ENCODE data around the gene LCN10. TPM values are rescaled to one million over a fixed set of nuclear protein-coding genes. Genes with fewer than 3 reads are reported as not detected.

The LCN10 gene
- total RNA-seq, 3 donors from 2014 or later (not counting 1 experiment from before 2014, with no cell fraction given) = not detected

- Mint-ChIP-seq H3K36me3 (no peaks in the 10 kb centered on the region), H3K27me3 (ENCODE audit: low read depth in 2 of 2) (peaks cover 0 to 5% of the 10 kb centered on the region in 2 donors), H3K9me3 (no peaks in the 10 kb centered on the region), H3K4me1 (no peaks in the 10 kb centered on the region), H3K27ac (no peak overlapping the region), H3K4me3 (no peak overlapping the region)
- peaks cover 15% of the 10 kb centered on the region for H3K4me1 ChIP-seq (ENCODE audit: control insufficient read depth, insufficient read depth, low read length)
- TF ChIP-seq, protein P1, sequence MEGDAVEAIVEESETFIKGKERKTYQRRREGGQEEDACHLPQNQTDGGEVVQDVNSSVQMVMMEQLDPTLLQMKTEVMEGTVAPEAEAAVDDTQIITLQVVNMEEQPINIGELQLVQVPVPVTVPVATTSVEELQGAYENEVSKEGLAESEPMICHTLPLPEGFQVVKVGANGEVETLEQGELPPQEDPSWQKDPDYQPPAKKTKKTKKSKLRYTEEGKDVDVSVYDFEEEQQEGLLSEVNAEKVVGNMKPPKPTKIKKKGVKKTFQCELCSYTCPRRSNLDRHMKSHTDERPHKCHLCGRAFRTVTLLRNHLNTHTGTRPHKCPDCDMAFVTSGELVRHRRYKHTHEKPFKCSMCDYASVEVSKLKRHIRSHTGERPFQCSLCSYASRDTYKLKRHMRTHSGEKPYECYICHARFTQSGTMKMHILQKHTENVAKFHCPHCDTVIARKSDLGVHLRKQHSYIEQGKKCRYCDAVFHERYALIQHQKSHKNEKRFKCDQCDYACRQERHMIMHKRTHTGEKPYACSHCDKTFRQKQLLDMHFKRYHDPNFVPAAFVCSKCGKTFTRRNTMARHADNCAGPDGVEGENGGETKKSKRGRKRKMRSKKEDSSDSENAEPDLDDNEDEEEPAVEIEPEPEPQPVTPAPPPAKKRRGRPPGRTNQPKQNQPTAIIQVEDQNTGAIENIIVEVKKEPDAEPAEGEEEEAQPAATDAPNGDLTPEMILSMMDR (IDR thresholded peaks at IDR 0.05) = no peak
- no peaks in the 10 kb centered on the region for H3K27me3 ChIP-seq (ENCODE audit: control insufficient read depth, insufficient read depth, low read length)
- 81% methylated on average over 25 of the region's 25 CpGs for WGBS (ENCODE audit: insufficient coverage)
- H3K9me3 ChIP-seq (ENCODE audit: control insufficient read depth, insufficient read depth, low read length) = no peaks in the 10 kb centered on the region
- intact Hi-C loops (cut with micrococcal nuclease) = no loop called here
- H3K27ac ChIP-seq (ENCODE audit: low read length) = no peak overlapping the region
- H3K4me3 ChIP-seq (ENCODE audit: low read length) = no peak overlapping the region
- ATAC-seq = no peak
- H3K36me3 ChIP-seq (ENCODE audit: control insufficient read depth, insufficient read depth, low read length) = no peaks in the 10 kb centered on the region
- DNase-seq = no peak
Observed at GRCh38 chr9:136760424-136760823, 17.7 kb upstream of the LCN10 start.

DNA sequence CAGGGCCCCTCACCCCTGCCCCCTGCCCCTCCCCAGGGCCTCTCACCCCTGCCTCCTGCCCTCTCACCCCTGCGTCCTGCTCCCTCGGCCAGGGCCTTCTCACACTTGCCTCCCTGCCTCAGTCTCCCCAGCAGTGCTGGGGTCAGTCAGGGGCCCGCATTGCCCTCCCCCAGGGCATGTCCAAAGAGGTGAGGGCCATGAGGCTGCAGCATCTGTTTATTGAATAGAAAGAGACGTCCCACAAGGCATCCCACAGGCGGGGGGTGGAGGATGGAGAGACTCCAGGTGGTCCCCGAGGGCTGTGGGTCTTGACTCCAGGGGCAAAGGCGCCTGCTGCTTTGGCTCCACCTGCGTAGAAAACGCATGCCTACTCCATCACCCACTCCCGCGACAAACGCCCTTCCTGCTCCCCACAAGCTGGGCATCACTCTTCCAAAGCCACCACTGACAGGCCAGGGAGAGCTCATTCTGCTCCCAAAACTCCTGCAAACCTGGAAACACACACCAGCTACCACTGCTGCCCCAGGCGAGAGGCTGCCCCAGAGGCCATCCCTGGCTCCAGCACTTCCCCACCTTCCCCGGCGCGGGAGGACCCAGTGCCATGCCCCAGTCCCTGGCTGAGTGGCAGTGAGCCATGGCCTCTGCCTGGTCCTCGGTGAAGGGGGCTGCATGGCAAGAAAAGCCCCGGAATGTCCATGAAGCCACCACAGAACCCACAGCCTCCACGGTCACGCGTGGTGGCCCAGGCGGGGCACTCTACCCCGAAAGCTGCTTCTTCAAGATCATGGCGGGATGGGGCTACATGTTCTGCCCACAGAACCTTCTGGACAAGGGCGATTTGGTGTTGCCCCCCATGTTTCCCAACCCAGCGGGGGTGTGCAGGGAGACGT, 16.9 kb upstream of the LCN10 start:
- Mint-ChIP-seq H3K27ac (no peak overlapping the region), H3K36me3 (no peaks in the 10 kb centered on the region), H3K4me1 (no peaks in the 10 kb centered on the region), H3K4me3 (no peak overlapping the region), H3K27me3 (ENCODE audit: low read depth in 2 of 2) (peaks cover 0 to 5% of the 10 kb centered on the region in 2 donors), H3K9me3 (no peaks in the 10 kb centered on the region)
- H3K36me3 ChIP-seq (ENCODE audit: control insufficient read depth, insufficient read depth, low read length) = no peaks in the 10 kb centered on the region
- ATAC-seq (no peak), DNase-seq (no peak)
- no peaks in the 10 kb centered on the region for H3K9me3 ChIP-seq (ENCODE audit: control insufficient read depth, insufficient read depth, low read length)
- no peaks in the 10 kb centered on the region for H3K27me3 ChIP-seq (ENCODE audit: control insufficient read depth, insufficient read depth, low read length)
- H3K27ac ChIP-seq (ENCODE audit: low read length) = no peak overlapping the region
- intact Hi-C loops (cut with micrococcal nuclease) = no loop called here
- peaks cover 20% of the 10 kb centered on the region for H3K4me1 ChIP-seq (ENCODE audit: control insufficient read depth, insufficient read depth, low read length)
- TF ChIP-seq, protein P1 (IDR thresholded peaks at IDR 0.05) = no peak
- 80% methylated on average over 27 of the region's 27 CpGs for WGBS (ENCODE audit: insufficient coverage)
- no peak overlapping the region for H3K4me3 ChIP-seq (ENCODE audit: low read length)

- ATAC-seq (no peak), DNase-seq (no peak)
- peaks cover 0 to 5% of the 10 kb centered on the region in 2 donors for H3K27me3 Mint-ChIP-seq (ENCODE audit: low read depth in 2 of 2)
- TF ChIP-seq, protein P1 (IDR thresholded peaks at IDR 0.05) = no peak
- intact Hi-C loops (cut with micrococcal nuclease) = no loop called here
- 58% methylated on average over 9 of the region's 9 CpGs for WGBS (ENCODE audit: insufficient coverage)
- H3K27me3 ChIP-seq (ENCODE audit: control insufficient read depth, insufficient read depth, low read length) = no peaks in the 10 kb centered on the region
- H3K9me3 Mint-ChIP-seq = no peaks in the 10 kb centered on the region
- no peak overlapping the region for H3K27ac ChIP-seq (ENCODE audit: low read length)
- H3K27ac Mint-ChIP-seq = no peak overlapping the region
- H3K4me3 Mint-ChIP-seq = no peak overlapping the region
- peaks cover 25% of the 10 kb centered on the region for H3K4me1 ChIP-seq (ENCODE audit: control insufficient read depth, insufficient read depth, low read length)
- no peak overlapping the region for H3K4me3 ChIP-seq (ENCODE audit: low read length)
- no peaks in the 10 kb centered on the region for H3K36me3 ChIP-seq (ENCODE audit: control insufficient read depth, insufficient read depth, low read length)
- no peaks in the 10 kb centered on the region for H3K9me3 ChIP-seq (ENCODE audit: control insufficient read depth, insufficient read depth, low read length)
- no peaks in the 10 kb centered on the region for H3K4me1 Mint-ChIP-seq
- H3K36me3 Mint-ChIP-seq = no peaks in the 10 kb centered on the region
Observed at GRCh38 chr9:136759001-136759400, 16.3 kb upstream of the LCN10 start.

Data from natural killer cell (primary cell).